NCI-H2171 (cell line): Measurements from ENCODE around the gene PCNX2.

Experiments
- DNase-seq: peaks from one replicate; lab custom pipeline; 2025; lab: John Stamatoyannopoulos, UW

Gene PCNX2

DNA sequence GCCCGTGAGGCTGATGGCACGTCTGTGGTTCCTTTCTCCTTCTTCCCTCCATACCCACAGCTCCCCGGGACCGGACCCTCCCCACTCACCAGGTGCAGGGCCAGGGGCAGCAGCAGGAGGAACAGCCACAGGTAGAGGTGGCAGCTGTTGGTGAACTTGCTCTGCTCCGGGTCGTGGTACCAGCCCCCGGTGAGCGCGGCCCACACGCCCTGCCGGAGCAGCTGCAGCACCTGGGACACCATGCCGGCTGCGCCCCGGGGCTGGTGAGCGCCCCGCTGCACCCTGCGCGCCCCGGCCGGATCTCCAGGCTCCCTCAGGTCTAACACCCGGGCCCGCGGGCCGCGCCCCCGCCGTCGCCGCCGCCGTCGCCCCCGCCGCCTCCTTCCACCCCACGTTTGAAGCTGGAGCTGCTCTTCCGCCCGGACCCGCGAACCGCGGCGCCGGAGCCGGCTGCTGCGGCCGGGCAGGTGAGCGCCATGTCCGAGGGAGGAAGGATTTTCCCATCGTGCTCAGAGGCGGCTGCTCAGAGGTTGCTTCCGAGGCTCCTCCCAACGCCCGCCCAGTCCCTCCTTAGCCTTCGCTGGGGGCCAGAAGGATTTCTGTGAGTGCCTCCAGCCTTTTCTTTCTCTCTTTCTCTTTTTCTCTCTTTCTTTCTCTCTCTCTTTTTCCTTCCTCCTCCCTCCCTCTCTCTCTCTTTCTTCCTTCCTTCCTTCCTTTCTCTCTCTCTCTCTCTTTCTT lies at the start of gene PCNX2:
Gene PCNX2, minus strand, starts transcription at position 489 of the 738 bp plus-strand sequence. Its CDS starts 247 bp downstream, at position 242.
- DNase-seq, result peak; percentile 79

GRCh38 chr1:233343262-233343661 lies 47.7 kb upstream of the PCNX2 start:
- DNase-seq, result no peak

- DNase-seq, result no peak
These were observed 46.6 kb upstream of the PCNX2 start for GRCh38 chr1:233342086-233342485.

GRCh38 chr1:233340966-233341516 lies 45.5 kb upstream of the PCNX2 start:
- DNase-seq, result no peak

GRCh38 chr1:233340031-233340555 lies 44.6 kb upstream of the PCNX2 start:
- DNase-seq, result no peak

- DNase-seq, result no peak
These were observed 42.6 kb upstream of the PCNX2 start for GRCh38 chr1:233338102-233338501.

DNA sequence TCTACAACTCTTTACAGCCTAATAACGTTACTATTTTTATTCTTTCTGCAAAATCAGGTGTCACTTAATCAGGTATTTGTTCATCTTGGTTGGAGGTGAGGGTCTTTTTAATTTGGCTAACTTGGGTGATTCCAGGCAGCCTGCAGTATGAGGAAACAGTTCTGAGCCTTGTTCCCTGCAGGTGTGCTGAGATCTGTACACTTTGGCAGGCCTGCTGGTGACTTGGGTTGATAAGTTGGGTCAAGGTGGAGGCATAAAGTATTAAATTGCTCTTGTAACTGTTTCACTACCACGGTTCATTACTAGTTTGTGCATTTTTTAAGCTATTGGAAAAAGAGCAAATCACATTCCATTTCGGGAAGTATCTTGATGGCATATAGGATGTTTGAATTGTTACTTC lies 42.0 kb upstream of the PCNX2 start:
- DNase-seq, result no peak

DNA sequence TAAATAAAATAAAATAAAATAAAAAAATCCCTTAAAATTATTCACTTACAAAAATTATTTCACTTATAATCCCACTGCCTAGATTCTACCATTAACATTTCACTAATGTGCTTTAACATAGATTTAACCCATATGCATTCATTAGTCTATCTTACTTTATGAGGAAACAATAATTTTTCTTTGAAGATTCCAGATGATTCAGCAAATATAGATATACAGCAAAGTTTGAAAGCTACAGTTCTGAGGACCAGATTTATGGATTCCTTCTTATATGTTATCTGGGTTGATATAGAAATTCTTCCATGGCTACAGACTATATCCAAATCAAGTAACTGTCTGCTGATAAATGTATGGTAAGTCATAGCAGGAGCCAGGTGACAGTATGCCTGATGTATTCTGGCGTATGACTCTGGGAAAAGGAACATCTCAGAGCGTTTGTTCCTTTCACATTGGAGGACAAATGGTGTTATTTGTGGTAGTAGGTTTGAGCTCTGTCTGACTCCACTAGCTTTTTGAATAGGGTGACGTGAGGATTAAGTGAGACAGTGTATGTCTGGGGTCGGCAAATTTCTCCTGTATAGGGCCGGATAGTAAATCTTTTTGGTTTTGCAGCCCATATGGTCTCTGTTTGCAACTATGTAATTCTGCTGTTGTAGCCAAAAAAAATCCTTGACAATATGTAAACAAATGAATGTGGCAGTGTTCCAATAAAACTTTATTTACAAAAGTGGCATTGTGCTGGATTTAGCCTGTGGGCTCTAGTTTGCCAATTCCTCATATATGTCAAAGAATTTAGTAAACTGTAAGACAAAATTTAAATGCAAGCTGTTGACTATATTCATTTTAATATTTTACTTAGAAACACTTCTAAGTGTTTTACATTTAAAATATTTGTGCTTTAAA lies 41.3 kb upstream of the PCNX2 start:
- DNase-seq, result no peak

GRCh38 chr1:233334092-233334491 lies 38.6 kb upstream of the PCNX2 start:
- DNase-seq, result no peak

DNA sequence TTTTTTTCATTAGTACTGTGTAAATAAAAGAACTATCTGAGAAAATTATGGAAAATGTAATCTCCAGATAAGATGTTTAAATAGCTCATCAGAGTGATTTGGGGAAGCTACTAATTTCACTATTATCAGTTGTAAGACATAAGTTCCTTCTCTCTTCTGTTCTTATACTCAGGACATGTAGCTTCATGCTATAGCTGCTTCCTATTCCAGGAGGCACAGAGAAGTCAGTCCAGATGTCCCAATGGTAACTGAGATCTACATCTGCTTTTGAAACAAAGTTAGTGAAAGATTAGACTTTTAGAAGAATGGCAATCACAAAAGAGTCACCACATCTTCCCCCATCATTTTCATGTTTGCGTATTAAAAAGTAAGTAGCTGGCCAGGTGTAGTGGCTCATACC lies 37.6 kb upstream of the PCNX2 start:
- DNase-seq, result no peak

GRCh38 chr1:233331676-233332519 lies 36.4 kb upstream of the PCNX2 start:
- DNase-seq, result no peak

DNA sequence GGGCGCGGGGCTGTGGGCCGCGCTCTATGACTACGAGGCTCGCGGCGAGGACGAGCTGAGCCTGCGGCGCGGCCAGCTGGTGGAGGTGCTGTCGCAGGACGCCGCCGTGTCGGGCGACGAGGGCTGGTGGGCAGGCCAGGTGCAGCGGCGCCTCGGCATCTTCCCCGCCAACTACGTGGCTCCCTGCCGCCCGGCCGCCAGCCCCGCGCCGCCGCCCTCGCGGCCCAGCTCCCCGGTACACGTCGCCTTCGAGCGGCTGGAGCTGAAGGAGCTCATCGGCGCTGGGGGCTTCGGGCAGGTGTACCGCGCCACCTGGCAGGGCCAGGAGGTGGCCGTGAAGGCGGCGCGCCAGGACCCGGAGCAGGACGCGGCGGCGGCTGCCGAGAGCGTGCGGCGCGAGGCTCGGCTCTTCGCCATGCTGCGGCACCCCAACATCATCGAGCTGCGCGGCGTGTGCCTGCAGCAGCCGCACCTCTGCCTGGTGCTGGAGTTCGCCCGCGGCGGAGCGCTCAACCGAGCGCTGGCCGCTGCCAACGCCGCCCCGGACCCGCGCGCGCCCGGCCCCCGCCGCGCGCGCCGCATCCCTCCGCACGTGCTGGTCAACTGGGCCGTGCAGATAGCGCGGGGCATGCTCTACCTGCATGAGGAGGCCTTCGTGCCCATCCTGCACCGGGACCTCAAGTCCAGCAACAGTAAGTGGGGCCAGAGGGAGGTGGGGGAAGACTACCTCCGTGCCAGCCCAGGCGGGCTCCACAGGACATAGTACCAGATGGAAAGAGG lies 32.8 kb upstream of the PCNX2 start:
- DNase-seq, result peak; percentile 34

DNA sequence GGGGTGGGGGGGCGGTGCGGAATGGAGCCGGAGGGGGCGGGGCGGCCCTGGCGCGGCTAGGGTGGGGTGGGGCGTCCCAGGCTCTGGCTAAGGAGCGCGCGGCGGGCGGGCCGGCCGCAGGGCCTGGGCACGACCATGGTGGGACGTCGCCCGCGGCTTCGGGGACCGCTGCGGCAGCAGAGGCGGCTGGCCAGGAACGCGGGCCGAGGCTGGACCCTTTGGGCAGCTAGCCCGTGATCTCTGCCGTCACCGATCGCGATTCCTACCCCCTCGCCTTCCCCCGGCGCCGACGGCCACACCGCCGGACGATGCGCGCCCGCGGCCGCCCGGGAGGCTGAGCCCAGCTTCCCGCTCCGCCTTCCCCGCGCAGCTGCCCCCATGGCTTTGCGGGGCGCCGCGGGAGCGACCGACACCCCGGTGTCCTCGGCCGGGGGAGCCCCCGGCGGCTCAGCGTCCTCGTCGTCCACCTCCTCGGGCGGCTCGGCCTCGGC lies 32.2 kb upstream of the PCNX2 start, which contains the start of gene MAP3K21:
Gene MAP3K21, plus strand, starts transcription at position 74 of the 491 bp plus-strand sequence. Its CDS starts 305 bp downstream, at position 379.
- DNase-seq, result no peak

DNA sequence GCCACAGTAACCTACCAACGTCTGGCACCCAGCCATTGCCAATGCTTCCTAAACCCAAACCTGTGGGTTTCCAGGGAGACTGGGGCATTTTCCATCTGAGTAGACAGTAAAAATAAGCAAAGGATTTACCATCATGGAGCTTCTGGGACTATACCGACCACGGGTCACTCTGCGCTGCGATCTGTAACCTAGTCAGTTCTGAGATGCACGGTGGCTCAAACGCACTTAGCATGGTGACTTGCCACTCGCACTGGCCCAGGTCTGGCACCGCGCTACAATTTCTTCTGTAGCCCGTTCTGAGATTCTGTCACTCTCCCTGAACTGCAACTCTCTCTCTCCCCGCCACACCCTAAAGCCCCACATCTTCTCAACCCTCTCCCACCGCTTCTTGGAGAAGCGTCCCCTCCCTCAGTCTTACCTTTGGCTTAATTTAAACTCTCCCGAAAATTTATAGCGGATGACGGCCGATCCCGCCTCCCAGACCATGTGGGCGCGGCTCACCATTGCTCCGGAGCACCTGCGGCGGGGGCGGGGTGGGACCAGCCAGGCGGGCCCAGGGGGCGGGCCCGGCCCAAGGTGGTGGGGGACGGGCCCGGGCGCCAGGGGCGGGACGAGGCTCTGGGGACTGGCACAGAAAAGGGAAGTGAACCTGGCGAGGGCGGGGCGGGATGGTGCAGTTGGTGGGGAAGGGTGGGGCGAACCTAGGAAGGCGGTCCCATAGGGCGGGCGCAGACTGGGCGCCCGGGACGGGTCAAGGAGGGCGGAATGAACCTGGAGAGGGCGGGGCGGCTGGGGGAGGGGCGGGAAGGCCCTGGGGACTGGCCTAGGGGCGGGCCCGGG lies 31.5 kb upstream of the PCNX2 start:
- peak; percentile 97 for DNase-seq

GRCh38 chr1:233326319-233326718 lies 30.8 kb upstream of the PCNX2 start:
- DNase-seq, result no peak

- no peak for DNase-seq
These were observed 28.2 kb upstream of the PCNX2 start for GRCh38 chr1:233323718-233324117.

- DNase-seq, result no peak
These were observed 24.5 kb upstream of the PCNX2 start for GRCh38 chr1:233320023-233320422.

- no peak for DNase-seq
These were observed 23.7 kb upstream of the PCNX2 start for GRCh38 chr1:233319272-233319671.

GRCh38 chr1:233316473-233316872 lies 20.9 kb upstream of the PCNX2 start:
- DNase-seq, result no peak
